ENCODE measurements around the gene GIGYF1. TPM values are rescaled to one million over a fixed set of nuclear protein-coding genes. Genes with fewer than 3 reads are reported as not detected.

Gene GIGYF1
- total and polyA plus RNA-seq, 8 donors, result 10.5 to 127 (median 33.6) TPM

DNA sequence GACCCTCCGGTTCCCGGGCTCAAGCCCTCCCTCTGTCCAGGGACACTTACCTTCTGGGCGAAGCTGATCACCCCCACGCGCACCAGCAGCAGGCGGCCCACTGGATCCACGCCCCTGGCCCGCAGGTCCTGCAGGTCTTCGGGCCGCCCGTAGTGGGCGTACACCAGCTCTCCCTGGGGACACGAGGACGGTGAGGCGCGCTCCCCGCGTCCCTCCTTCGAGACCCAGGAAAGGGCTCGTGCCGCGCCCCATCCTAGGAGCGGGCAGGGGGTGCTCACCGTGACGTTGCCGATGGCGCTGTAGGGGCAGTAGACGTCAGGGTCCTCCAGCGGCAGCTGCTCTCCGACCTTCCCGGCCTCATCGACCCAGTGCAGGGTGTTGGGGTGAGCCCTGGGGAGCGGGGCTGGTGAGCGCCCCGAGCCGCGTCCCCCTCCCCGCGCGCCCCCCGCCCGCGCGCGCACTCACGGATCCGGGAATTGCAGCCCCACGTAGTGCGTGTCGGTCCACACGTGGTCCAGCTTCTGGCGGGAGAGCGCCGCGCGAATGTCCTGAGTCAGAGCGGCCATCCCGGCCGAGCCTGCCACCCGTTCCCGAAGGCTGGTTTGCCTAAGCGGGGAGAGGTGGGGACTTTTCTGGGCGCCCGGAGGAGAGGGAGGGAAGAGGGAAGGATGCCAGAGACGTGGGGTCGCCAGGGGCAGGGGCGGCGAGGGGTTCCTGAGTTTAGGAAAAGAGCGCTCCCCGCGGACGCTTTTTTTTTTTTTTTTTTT, 60.9 kb downstream of the GIGYF1 start:
- WGBS, 5 donors, result 1 to 4% (median 2%) methylated on average over 17 to 72 of the region's 72 CpGs
- TF ChIP-seq, protein P1, sequence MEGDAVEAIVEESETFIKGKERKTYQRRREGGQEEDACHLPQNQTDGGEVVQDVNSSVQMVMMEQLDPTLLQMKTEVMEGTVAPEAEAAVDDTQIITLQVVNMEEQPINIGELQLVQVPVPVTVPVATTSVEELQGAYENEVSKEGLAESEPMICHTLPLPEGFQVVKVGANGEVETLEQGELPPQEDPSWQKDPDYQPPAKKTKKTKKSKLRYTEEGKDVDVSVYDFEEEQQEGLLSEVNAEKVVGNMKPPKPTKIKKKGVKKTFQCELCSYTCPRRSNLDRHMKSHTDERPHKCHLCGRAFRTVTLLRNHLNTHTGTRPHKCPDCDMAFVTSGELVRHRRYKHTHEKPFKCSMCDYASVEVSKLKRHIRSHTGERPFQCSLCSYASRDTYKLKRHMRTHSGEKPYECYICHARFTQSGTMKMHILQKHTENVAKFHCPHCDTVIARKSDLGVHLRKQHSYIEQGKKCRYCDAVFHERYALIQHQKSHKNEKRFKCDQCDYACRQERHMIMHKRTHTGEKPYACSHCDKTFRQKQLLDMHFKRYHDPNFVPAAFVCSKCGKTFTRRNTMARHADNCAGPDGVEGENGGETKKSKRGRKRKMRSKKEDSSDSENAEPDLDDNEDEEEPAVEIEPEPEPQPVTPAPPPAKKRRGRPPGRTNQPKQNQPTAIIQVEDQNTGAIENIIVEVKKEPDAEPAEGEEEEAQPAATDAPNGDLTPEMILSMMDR (IDR thresholded peaks at IDR 0.05), result peak in 4 of 7 experiments; percentile 13 to 53 (median 24)
- TF ChIP-seq EP300 (IDR thresholded peaks at IDR 0.05), result no peak
- intact Hi-C loops (cut with DNase I; ENCODE audit: low total_unique reads), result no loop called here
- DNase-seq, result peak; percentile 61 to 82
- Histone ChIP-seq H3K4me3 (peak overlapping the region; percentile 48 to 60 (median 55)), H3K36me3 (no peaks in the 10 kb centered on the region), H3K27ac (peak overlapping the region in 3 of 5 donors; percentile 10 to 38 (median 38)), H3K9me3 (no peaks in the 10 kb centered on the region), H3K27me3 (peaks cover 0 to 47% (median 7%) of the 10 kb centered on the region in 3 donors), H3K4me1 (peaks cover 9 to 14% (median 12%) of the 10 kb centered on the region in 4 donors)

DNA sequence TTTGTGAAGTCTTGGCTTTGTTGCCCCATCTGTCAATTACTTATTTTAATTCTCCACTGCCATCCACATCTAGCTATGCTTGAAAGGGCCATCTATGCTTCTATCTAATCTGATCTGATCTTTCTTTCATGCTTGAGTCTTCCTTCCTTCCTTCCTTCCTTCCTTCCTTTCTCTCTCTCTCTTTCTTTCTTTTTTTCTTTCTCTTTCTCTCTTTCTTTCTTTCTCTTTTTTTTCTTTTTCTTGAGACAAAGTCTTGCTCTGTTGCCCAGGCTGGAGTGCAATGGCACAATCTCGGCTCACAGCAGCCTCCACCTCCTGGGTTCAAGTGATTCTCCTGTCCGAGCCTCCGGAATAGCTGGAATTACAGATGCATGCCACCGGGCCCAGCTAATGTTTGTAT, 64.0 kb downstream of the GIGYF1 start:
- Histone ChIP-seq H3K4me1 (peaks cover 19 to 27% (median 24%) of the 10 kb centered on the region in 4 donors), H3K9me3 (no peaks in the 10 kb centered on the region), H3K27ac (no peak overlapping the region), H3K27me3 (peaks cover 0 to 58% (median 7%) of the 10 kb centered on the region in 3 donors), H3K36me3 (no peaks in the 10 kb centered on the region), H3K4me3 (no peak overlapping the region)
- intact Hi-C loops (cut with DNase I; ENCODE audit: low total_unique reads), result no loop called here
- TF ChIP-seq, protein P1 (IDR thresholded peaks at IDR 0.05), result no peak
- TF ChIP-seq POLR2AphosphoS5 (IDR thresholded peaks at IDR 0.05) (no peak), POLR2A (IDR thresholded peaks at IDR 0.05) (no peak), EP300 (IDR thresholded peaks at IDR 0.05) (no peak)
- no peak for DNase-seq
- 88 to 93% (median 92%) methylated on average over 4 of the region's 4 CpGs for WGBS, 5 donors

Other genes with a start within 250 kb of the GIGYF1 start
- 1 to 10 TPM in 1 of 5 donors, not detected in 4; 2.3 TPM for gene SPACDR, start 230.0 kb downstream of the GIGYF1 start, total RNA-seq
- 1 to 10 TPM in 1 of 3 donors, under 1 TPM in 1, not detected in 1; 0.65 to 1.1 TPM for gene SPACDR, start 230.0 kb downstream of the GIGYF1 start, polyA plus RNA-seq
- 100 to 1,000 TPM in 1 of 5 donors, 10 to 100 TPM in 3, 1 to 10 TPM in 1; 9.4 to 120 (median 28.0) TPM for gene TSC22D4, start 215.0 kb downstream of the GIGYF1 start, total RNA-seq
- gene TSC22D4, start 215.0 kb downstream of the GIGYF1 start, polyA plus RNA-seq, result 10 to 100 TPM; 25.1 to 44.8 (median 35.0) TPM
- under 1 TPM in 1 of 5 donors, not detected in 4; 0.73 TPM for gene NYAP1, start 210.3 kb downstream of the GIGYF1 start, total RNA-seq
- under 1 TPM in 2 of 3 donors, not detected in 1; 0.48 to 0.75 TPM for gene NYAP1, start 210.3 kb downstream of the GIGYF1 start, polyA plus RNA-seq
- 100 to 1,000 TPM in 1 of 5 donors, 10 to 100 TPM in 3, 1 to 10 TPM in 1; 8.4 to 154 (median 16.4) TPM for gene AGFG2, start 155.0 kb downstream of the GIGYF1 start, total RNA-seq
- 10 to 100 TPM in 2 of 3 donors, 1 to 10 TPM in 1; 7.9 to 11.0 (median 10.2) TPM for gene AGFG2, start 155.0 kb downstream of the GIGYF1 start, polyA plus RNA-seq
- 1 to 10 TPM in 1 of 5 donors, under 1 TPM in 1, not detected in 3; 0.92 to 1.8 TPM for gene SAP25, start 120.3 kb downstream of the GIGYF1 start, total RNA-seq
- gene SAP25, start 120.3 kb downstream of the GIGYF1 start, polyA plus RNA-seq, result 1 to 10 TPM; 1.4 to 4.7 (median 2.3) TPM
- 100 to 1,000 TPM in 3 of 5 donors, 10 to 100 TPM in 2; 23.7 to 263 (median 154) TPM for gene LRCH4, start 108.1 kb downstream of the GIGYF1 start, total RNA-seq
- gene LRCH4, start 108.1 kb downstream of the GIGYF1 start, polyA plus RNA-seq, result 10 to 100 TPM; 23.5 to 39.5 (median 26.0) TPM
- gene FBXO24, start 107.9 kb downstream of the GIGYF1 start, total RNA-seq, result under 1 TPM in 3 of 5 donors, not detected in 2; 0.37 to 0.45 (median 0.43) TPM
- under 1 TPM in 2 of 3 donors, not detected in 1; 0.44 to 0.88 TPM for gene FBXO24, start 107.9 kb downstream of the GIGYF1 start, polyA plus RNA-seq
- 100 to 1,000 TPM in 1 of 5 donors, 10 to 100 TPM in 4; 15.8 to 129 (median 37.8) TPM for gene PCOLCE, start 91.9 kb downstream of the GIGYF1 start, total RNA-seq
- 10 to 100 TPM; 15.6 to 25.0 (median 18.6) TPM for gene PCOLCE, start 91.9 kb downstream of the GIGYF1 start, polyA plus RNA-seq
- 10 to 100 TPM in 2 of 5 donors, 1 to 10 TPM in 2, not detected in 1; 4.0 to 21.1 (median 9.8) TPM for gene MOSPD3, start 81.7 kb downstream of the GIGYF1 start, total RNA-seq
- gene MOSPD3, start 81.7 kb downstream of the GIGYF1 start, polyA plus RNA-seq, result 10 to 100 TPM; 20.4 to 30.7 (median 29.1) TPM
- 10 to 100 TPM in 1 of 5 donors, 1 to 10 TPM in 3, not detected in 1; 1.2 to 11.6 (median 3.3) TPM for gene TFR2, start 52.7 kb downstream of the GIGYF1 start, total RNA-seq
- 1 to 10 TPM; 1.7 to 5.1 (median 3.1) TPM for gene TFR2, start 52.7 kb downstream of the GIGYF1 start, polyA plus RNA-seq
- gene ACTL6B, start 37.8 kb downstream of the GIGYF1 start, total RNA-seq, result under 1 TPM in 2 of 5 donors, not detected in 3; 0.37 to 0.43 TPM
- 1 to 10 TPM in 2 of 3 donors, under 1 TPM in 1; 0.25 to 1.4 (median 1.2) TPM for gene ACTL6B, start 37.8 kb downstream of the GIGYF1 start, polyA plus RNA-seq
- gene GNB2, start 20.5 kb downstream of the GIGYF1 start, total RNA-seq, result 100 to 1,000 TPM in 3 of 5 donors, 10 to 100 TPM in 2; 52.9 to 290 (median 152) TPM
- 100 to 1,000 TPM; 147 to 219 (median 169) TPM for gene GNB2, start 20.5 kb downstream of the GIGYF1 start, polyA plus RNA-seq
- 10 to 100 TPM in 4 of 5 donors, not detected in 1; 23.3 to 70.1 (median 38.3) TPM for gene POP7, start 11.9 kb upstream of the GIGYF1 start, total RNA-seq
- 10 to 100 TPM; 38.1 to 45.2 (median 39.0) TPM for gene POP7, start 11.9 kb upstream of the GIGYF1 start, polyA plus RNA-seq
- gene EPO, start 26.2 kb upstream of the GIGYF1 start, total RNA-seq, result not detected
- not detected for gene EPO, start 26.2 kb upstream of the GIGYF1 start, polyA plus RNA-seq
- gene ZAN, start 39.3 kb upstream of the GIGYF1 start, total RNA-seq, result not detected
- gene ZAN, start 39.3 kb upstream of the GIGYF1 start, polyA plus RNA-seq, result not detected
- 100 to 1,000 TPM in 1 of 5 donors, 10 to 100 TPM in 4; 22.2 to 128 (median 67.2) TPM for gene EPHB4, start 133.3 kb upstream of the GIGYF1 start, total RNA-seq
- 10 to 100 TPM in 2 of 3 donors, 1 to 10 TPM in 1; 7.3 to 17.7 (median 13.9) TPM for gene EPHB4, start 133.3 kb upstream of the GIGYF1 start, polyA plus RNA-seq
- gene SLC12A9, start 158.5 kb upstream of the GIGYF1 start, total RNA-seq, result 10 to 100 TPM in 3 of 5 donors, 1 to 10 TPM in 2; 2.9 to 44.6 (median 25.9) TPM
- 10 to 100 TPM in 1 of 3 donors, 1 to 10 TPM in 2; 4.9 to 21.7 (median 9.0) TPM for gene SLC12A9, start 158.5 kb upstream of the GIGYF1 start, polyA plus RNA-seq
- gene TRIP6, start 173.1 kb upstream of the GIGYF1 start, total RNA-seq, result 10 to 100 TPM in 3 of 5 donors, 1 to 10 TPM in 2; 4.7 to 44.3 (median 14.7) TPM
- gene TRIP6, start 173.1 kb upstream of the GIGYF1 start, polyA plus RNA-seq, result 10 to 100 TPM; 23.8 to 50.0 (median 26.2) TPM
- gene SRRT, start 180.9 kb upstream of the GIGYF1 start, total RNA-seq, result 100 to 1,000 TPM in 2 of 5 donors, 10 to 100 TPM in 3; 45.2 to 184 (median 86.2) TPM
- 10 to 100 TPM; 63.7 to 97.1 (median 68.9) TPM for gene SRRT, start 180.9 kb upstream of the GIGYF1 start, polyA plus RNA-seq
- 10 to 100 TPM in 1 of 5 donors, under 1 TPM in 1, not detected in 3; 0.73 to 22.6 TPM for gene UFSP1, start 195.5 kb upstream of the GIGYF1 start, total RNA-seq
- gene UFSP1, start 195.5 kb upstream of the GIGYF1 start, polyA plus RNA-seq, result 1 to 10 TPM; 2.0 to 4.3 (median 4.1) TPM
- gene ACHE, start 201.6 kb upstream of the GIGYF1 start, total RNA-seq, result 1 to 10 TPM in 1 of 5 donors, under 1 TPM in 1, not detected in 3; 0.43 to 2.4 TPM
- 1 to 10 TPM in 1 of 3 donors, under 1 TPM in 2; 0.25 to 1.5 (median 0.31) TPM for gene ACHE, start 201.6 kb upstream of the GIGYF1 start, polyA plus RNA-seq

All from stomach (tissue), 9 donors.